GM10266 (cell line): ENCODE results near the gene TMEM221.

Source experiments
- DNase-seq: peaks from one replicate; pipeline ENCODE4 v3.0.0; 2012; ENCODE audit errors: extremely low spot score
- TF ChIP-seq, protein P1 (sequence below): IDR thresholded peaks from 2 replicates; pipeline ENCODE4 v1.5.1; 2012; ENCODE audit warnings: mild to moderate bottlenecking, low read depth; ENCODE audit not compliant: control insufficient read depth, insufficient read depth; ENCODE audit errors: missing control alignments

The TMEM221 gene

DNA sequence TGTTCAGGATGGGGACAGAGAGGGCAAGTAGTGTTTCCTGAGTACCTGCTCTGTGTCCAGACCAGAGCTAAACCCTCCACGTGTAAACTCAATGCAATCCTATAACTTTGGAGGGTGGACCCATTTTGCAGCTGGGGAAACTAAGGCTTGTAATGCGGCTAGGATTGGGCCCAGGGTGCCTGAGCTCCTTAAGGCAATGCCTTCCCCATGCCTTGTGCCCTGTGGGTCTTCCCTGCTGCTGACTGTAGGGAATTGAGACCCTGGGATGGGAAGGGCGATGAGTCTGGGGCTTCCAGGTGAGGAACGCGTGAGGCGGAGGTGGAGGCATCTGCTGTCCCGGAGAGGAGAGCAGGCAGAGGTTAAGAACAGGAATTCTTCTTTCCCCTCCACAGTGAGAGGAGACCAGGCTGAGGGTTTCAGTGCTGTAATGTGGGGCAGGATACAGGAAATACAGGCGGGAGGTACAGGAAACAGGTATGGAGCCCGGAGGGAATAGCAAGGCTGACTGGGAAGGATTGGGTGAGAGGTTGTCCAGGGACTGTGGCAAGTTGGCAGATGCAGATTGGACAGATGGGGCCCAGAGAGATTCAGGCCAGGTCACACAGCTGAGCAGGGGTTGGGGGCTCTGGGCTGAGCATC is 41.0 kb upstream of the TMEM221 start:
- DNase-seq: no peak

DNA sequence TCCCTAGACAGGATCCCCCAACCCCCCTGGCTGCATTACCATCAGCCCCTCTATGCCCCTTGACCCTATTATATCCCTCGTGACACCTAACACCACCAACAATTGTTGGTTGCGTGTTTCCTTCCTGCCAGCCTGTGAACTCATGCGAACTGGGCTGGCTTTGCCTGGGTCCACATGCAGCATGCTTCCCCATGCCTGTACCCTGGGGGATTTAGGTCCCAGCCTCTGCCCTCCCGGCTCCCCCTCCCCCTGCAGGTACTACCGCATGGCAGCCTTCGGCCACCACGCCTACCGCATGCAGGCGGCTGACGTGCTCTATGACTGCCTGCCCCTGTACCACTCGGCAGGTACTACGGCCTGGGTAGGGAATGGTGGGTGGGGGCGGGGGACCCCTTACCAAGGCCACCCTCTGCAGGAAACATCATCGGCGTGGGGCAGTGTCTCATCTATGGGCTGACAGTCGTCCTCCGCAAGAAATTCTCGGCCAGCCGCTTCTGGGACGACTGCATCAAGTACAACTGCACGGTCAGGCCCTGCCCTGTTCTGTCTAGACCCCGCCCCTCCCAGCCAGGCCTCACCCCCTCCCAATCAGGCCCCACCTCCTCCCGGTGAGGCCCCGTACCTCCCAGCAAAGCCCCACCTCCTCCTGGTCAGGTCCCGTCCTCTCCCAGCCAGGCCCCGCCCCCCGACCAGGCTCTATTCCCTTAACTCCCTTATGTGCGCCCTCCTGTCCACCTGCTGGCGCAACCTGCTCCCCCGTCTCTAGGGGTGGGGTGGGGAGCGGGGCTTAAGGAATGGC is 40.3 kb upstream of the TMEM221 start:
- peak; percentile 83 for DNase-seq

More for the DNA sequence above, 41.0 kb upstream of the TMEM221 start:
- TF ChIP-seq, protein P1, sequence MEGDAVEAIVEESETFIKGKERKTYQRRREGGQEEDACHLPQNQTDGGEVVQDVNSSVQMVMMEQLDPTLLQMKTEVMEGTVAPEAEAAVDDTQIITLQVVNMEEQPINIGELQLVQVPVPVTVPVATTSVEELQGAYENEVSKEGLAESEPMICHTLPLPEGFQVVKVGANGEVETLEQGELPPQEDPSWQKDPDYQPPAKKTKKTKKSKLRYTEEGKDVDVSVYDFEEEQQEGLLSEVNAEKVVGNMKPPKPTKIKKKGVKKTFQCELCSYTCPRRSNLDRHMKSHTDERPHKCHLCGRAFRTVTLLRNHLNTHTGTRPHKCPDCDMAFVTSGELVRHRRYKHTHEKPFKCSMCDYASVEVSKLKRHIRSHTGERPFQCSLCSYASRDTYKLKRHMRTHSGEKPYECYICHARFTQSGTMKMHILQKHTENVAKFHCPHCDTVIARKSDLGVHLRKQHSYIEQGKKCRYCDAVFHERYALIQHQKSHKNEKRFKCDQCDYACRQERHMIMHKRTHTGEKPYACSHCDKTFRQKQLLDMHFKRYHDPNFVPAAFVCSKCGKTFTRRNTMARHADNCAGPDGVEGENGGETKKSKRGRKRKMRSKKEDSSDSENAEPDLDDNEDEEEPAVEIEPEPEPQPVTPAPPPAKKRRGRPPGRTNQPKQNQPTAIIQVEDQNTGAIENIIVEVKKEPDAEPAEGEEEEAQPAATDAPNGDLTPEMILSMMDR: no peak

DNA sequence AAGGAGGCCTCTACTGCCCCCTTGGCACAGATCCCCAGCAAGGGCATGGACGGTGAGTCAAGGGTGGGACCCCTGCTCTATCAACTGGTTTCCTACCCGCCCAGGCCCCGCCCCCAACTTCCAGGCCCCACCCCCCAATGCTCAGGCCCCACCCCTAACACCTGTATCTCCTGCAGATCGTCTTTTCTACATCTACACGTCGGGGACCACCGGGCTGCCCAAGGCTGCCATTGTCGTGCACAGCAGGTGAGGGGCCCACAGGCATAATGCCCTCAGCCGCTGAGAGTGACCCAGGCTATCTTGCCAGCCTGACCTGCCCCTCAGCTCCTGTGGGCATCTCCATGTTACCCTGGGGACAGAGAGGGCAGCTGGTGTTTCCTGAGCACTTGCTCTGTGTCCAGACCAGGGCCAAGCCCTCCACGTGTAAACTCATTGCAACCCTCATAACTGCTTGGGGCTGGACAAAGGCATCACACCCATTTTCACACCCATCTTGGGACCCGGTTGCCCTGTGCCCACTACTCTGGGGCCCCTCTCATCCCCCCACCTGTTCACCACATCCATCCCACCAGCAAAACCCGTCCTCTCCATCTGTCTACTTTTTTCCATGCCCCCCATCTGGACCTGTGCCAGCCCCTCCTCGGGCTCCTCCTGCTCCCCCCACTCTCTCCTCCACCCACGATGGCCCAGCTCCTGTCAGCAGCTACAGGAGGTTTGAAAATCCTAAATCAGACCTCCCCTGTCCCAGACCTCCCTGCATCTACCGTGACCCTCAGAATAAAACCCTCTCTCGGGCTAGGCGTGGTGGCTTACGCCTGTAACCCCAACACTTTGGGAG is 39.0 kb upstream of the TMEM221 start:
- TF ChIP-seq, protein P1: no peak
- no peak for DNase-seq

More for the DNA sequence above, 40.3 kb upstream of the TMEM221 start:
- TF ChIP-seq, protein P1: peak; percentile 37

DNA sequence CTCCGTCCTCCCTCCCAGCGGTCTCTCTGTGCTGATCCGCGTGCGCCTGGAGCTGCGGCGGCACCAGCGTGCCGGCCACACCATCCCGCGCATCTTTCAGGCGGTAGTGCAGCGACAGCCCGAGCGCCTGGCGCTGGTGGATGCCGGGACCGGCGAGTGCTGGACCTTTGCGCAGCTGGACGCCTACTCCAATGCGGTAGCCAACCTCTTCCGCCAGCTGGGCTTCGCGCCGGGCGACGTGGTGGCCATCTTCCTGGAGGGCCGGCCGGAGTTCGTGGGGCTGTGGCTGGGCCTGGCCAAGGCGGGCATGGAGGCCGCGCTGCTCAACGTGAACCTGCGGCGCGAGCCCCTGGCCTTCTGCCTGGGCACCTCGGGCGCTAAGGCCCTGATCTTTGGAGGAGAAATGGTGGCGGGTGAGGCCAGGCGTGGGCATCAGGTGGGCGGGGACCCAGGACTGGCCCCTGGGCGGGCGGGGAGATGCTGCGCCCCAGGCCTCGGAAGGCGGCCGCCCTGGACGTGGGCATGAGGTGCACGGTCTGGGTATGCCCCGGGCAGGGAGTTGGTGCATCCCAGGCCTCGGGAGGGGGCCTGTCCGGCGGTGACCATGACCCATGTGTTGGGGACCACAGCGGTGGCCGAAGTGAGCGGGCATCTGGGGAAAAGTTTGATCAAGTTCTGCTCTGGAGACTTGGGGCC is 38.2 kb upstream of the TMEM221 start:
- DNase-seq: no peak
- TF ChIP-seq, protein P1: no peak

DNA sequence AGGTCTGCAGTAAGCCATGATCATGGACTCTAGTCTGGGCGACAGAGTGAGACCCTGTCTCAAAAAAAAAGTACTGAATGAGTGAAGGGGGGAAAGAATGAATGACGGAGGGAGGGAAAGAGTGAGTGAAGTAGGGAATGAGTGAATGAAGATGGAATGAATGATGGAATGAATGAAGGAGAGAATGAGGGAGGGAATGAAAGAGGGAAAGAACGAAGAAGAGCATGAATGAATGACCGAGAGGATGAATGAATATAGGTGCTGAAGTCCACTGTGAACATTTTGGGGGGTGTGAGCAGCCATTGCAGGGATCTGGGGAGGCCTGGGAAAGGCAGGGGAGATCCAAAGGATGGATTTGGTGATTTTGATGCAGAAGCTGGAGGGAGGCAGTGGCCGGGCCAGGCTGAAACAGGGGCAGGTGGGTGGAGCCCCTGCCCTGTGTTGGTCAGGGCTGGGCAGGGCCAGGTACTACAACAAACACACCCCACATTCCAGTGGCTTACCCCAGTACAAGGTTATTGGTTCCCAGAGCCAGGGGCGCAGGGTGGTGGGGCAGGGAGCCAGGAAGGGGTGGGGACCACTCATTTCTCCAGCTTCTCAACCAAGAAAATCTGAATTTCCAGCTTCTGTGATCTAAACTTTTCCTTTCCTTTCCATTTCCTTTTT is 36.2 kb upstream of the TMEM221 start:
- DNase-seq: no peak
- TF ChIP-seq, protein P1: no peak

DNA sequence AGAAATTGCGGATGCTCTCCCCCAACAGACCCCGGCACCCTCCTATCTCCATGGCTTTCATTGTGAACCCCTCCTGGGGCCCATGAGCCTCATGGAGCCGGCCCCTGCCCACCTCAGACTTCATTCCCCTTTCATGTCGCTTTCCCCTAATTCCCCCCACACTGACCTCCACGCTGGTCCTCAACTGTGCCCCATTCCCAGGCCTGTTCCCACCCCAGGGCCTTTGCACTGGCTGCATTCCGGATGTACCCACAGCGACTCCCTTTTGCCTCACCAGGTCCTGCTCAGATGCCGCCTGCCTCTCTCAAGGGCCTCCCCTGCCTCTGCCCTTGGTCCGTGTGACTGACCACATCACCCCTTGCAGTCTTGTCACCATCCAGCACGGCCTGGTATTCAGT is 35.1 kb upstream of the TMEM221 start:
- TF ChIP-seq, protein P1: no peak

More for the DNA sequence above, 35.1 kb upstream of the TMEM221 start:
- DNase-seq: no peak
